ENCODE results near the gene TLR10.
"Not testable (repeated sequence)": the region's sequence is repeated elsewhere in the genome, so short reads cannot be mapped to it uniquely, and the experiment has no call there.

Gene TLR10

DNA sequence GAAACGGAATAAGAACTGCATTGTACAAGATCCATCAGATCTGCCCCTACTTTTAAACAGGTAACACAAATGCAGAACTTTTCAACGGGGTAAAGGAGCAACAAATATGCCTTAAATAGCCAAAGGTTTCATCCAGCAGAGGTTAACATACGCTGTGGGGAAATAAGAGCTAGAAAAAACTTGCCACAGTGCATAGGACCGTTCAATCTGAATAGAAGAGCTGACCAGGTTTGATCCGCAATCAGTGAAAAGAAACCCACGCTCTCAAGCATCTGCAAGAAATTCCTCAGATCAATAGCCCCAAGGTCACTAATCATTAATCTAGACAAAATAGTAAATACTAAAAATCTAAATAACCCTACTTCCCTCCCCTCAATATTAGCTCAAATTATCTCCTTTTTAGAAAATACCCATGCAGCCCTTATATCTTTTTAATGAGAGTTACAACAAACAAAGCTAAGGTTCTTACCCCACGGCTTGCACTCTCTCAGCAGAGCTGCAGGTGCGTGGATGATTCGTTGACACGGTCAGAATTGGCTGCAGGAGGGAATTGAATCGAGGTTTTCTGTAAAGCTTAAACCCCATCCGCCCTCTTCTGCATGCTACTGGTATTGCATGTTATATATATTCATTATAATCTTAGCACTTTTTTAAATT is at the start of gene TLR10:
TLR10 (minus strand) TSS at position 539 of the 657 bp plus-strand sequence. CDS start 7,400 bp downstream, outside the sequence.
- DNase-seq, result peak; percentile 16

DNA sequence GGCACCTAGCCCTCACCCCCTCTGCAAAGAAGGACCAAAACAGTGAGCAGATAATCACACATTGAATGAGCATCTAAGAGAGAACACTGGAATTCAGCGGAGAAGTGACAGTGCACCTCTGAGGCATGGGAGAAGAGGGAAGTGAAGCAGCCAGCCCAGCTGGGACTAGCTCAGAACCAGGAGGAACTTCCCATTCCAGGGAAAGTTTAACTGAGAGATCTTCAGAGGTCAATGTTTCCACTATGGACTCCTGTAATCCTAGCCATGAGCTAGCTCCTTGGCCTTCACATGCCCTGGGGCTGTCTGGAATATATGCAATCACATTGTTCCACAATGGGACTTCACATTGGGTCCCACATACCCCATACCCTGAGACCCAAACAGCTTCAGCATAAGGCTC is 49.4 kb upstream of the TLR10 start:
- DNase-seq, result no peak

DNA sequence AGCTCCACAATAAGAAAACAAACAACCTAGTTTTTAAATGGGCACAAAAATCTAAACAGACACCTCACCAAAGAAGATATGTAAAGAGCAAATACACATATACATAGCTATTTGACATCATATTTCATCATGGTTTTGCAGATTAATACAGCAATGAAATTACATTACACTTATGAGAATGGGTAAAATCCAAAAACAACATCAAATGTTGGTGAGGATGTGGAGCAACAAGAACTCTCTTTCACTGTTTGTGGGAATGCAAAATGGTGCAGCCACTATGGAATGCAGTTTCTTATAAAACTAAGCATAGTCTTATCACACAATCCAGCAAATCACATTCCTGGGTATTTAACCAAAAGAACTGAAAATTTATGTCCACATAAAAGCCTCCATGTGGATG is 48.9 kb upstream of the TLR10 start:
- DNase-seq, result no peak

- DNase-seq, result no peak
These were observed 46.4 kb upstream of the TLR10 start for GRCh38 chr4:38829237-38829636.

- DNase-seq, result no peak
These were observed 41.0 kb upstream of the TLR10 start for GRCh38 chr4:38823766-38824165.

GRCh38 chr4:38822748-38823303 is 40.0 kb upstream of the TLR10 start:
- DNase-seq, result no peak

DNA sequence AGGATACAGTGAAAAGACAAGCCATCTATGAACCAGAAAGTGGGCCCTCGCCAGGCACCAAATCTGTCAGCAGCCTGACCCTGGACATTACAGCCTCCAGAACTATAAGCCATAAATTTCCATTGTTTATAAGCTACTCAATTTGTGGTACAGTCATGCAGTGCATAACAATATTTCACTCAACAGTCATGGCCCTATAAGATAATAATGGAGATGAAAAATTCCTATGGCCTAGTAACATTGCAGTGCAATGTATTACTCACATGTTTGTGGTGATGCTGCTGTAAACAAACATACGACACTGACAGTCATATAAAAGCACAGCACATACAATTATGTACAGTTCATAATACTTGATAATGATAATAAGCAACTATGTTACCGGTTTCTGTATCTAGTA is 38.9 kb upstream of the TLR10 start:
- no peak for DNase-seq

DNA sequence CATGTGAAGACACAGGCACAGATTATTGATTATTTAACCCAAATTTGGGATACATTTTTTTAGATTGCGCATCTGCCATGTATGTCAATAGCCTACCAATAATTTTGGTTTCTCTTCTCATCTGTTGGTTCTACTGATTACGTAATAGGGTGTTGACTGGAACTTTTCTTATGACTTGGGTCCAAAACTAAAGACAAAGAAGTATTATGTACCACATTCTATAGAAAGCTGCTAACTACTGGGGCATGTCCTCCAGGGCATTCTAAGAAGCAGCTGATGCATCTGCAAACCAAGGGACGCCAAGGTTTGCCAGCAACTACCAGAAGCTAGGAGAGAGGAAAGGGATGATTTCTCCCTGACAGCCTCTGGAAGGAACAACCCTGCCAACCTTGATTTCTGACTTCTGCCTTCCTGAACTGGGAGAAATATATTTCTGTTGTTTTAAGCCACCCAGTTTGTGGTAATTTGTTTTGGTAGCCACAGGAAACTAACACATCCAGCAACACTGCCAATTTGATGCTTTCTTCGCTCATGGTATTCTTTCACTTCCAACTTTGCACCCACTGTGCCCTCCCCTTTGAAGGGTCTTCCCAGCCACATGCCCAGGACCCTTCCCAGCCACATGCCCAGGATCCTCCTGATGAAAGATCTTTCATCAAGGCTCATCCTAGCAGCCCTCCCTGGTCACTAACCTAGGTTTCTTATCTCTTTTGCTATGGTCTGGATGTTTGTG is 37.7 kb upstream of the TLR10 start:
- DNase-seq, result no peak

- no peak for DNase-seq
These were observed 36.8 kb upstream of the TLR10 start for GRCh38 chr4:38819569-38819968.

DNA sequence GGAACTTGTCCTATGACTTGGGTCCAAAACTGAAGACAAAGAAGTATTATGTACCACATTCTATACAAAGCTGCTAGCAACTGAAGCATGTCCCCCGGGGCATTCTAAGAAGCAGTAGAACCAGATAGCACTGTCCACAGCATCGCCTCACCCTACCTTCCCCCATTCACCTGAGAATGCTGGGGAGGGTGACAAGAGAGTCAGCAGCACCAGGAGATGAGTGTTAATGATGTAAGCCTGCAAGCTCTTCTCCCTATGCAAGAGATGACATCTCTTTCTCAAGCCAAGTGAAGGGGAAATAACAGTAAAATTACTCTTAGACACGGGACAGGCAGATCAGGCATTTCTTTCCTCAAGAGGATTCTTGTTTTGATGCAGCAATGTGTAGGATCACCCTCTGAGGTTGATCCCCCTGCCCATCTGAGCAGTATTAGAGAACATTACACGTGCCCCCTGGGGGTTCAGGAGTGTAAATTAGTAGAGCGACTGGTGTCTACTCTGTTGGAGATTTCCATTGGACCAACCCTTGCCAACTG is 35.7 kb upstream of the TLR10 start:
- no peak for DNase-seq

GRCh38 chr4:38815885-38816782 is 33.3 kb upstream of the TLR10 start:
- no peak for DNase-seq

DNA sequence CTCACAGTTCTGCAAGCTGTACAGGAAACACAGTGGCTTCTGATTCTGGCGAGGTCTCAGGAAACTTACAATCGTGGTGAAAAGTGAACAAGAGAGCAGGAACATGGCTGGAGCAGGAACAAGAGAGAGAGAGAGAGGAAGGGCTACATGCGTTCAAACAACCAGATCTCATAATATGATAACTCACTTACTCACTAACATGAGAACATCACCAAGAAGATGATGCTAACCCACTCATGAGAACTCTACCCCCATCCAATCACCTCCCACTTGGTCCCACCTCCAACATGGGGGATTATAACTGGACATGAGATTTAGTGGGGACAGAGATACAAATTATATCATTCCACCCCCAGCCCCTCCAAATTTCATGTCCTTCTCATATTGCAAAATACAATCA is 31.6 kb upstream of the TLR10 start:
- no peak for DNase-seq

DNA sequence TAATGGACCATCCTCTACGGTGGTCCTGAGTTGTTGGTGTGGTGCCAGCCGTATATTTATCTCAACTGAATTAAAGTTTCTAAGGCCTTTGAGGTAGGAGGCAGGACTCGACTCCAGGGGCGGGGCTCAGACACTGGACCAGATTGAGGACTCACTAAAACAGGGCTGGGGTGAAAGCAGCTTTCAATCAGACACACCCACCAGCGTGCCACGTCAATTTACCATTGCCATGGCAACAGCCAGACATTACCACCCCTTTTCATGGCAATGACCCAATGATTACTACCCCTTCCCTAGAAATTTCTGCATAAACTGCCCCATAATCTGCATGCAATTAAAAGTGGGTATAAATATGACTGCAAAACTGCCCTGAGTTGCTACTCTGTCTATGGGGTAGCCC is 28.5 kb upstream of the TLR10 start:
- DNase-seq, result no peak

DNA sequence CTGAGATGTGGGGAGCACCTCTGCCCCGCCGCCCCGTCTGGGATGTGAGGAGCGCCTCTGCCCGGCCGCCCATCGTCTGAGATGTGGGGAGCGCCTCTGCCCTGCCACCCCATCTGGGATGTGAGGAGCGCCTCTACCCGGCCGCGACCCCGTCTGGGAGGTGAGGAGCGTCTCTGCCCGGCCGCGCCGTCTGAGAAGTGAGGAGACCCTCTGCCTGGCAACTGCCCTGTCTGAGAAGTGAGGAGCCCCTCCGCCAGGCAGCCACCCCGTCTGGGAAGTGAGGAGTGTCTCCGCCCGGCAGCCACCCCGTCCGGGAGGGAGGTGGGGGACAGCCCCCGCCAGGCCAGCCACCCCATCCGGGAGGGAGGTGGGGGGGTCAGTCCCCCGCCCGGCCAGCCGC is 24.7 kb upstream of the TLR10 start:
- not testable (repeated sequence) for DNase-seq

DNA sequence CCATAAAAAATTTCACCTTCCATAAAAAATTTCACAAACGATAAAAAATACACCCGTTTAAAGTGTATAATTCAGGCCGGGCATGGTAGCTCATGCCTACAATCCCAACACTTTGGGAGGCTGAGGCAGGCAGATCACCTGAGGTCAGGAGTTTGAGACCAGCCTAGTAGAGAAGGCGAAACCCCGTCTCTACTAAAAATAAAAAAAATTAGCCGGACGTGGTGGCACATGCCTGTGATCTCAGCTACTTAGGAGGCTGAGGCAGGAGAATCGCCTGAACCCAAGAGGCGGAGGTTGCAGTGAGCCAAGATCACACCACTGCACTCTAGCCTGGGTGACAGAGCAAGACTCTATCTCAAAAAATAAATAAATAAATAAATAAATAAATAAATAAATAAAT is 23.5 kb upstream of the TLR10 start:
- not testable (repeated sequence) for DNase-seq

GRCh38 chr4:38805530-38806145 is 22.8 kb upstream of the TLR10 start:
- no peak for DNase-seq

- DNase-seq, result no peak
These were observed 22.0 kb upstream of the TLR10 start, which contains the start of gene TLR1 for GRCh38 chr4:38804654-38805295. Gene TLR1 (minus strand): TSS chr4:38804791. CDS start chr4:38798831, 5,960 bp downstream.

- no peak for DNase-seq
These were observed 21.3 kb upstream of the TLR10 start for GRCh38 chr4:38803833-38804653.

- no peak for DNase-seq
These were observed 20.0 kb upstream of the TLR10 start for GRCh38 chr4:38802561-38803355.

- no peak for DNase-seq
These were observed 18.2 kb upstream of the TLR10 start for GRCh38 chr4:38800961-38801450.

Data from stimulated activated CD4-positive, alpha-beta T cell treated with anti-CD3 and anti-CD28 coated beads, Interleukin-12 subunit alpha, Interleukin-12 subunit beta, amount 100 ng/mL, for 4 hours (primary cell).